GM18517 (cell line): ENCODE measurements around the gene COPS9.

Experiments
- ATAC-seq: cut with Tn5 transposase; IDR thresholded peaks from one replicate; pipeline ENCODE4 v1.9.1; 2021; ENCODE audit warnings: mild to moderate bottlenecking, moderate library complexity; ENCODE audit not compliant: unreplicated experiment

Gene COPS9

DNA sequence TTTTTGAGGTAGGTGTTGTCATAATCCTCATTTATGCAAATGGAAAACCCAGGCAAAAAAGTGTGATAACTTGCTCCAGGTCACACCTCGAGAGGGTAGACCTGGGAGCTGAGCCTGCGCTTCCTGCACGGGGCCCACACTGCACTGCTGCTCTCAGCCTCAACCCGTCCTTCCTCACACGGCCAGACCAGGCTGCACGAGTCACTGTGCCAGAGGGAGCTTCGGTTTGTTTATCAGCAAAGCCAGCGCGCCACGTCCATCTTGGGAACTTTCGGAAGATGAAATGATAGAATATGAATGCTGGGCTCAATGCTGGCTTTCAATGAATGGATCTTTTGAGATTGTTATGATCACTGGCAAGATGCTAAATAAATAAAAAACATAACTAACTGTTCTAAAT, 14.4 kb downstream of the COPS9 start:
- no peak for ATAC-seq

GRCh38 chr2:240121190-240121589, 14.9 kb downstream of the COPS9 start:
- ATAC-seq: no peak

GRCh38 chr2:240114233-240114632, 21.9 kb downstream of the COPS9 start:
- no peak for ATAC-seq

- no peak for ATAC-seq
Measured at GRCh38 chr2:240112914-240113690, 23.0 kb downstream of the COPS9 start.

DNA sequence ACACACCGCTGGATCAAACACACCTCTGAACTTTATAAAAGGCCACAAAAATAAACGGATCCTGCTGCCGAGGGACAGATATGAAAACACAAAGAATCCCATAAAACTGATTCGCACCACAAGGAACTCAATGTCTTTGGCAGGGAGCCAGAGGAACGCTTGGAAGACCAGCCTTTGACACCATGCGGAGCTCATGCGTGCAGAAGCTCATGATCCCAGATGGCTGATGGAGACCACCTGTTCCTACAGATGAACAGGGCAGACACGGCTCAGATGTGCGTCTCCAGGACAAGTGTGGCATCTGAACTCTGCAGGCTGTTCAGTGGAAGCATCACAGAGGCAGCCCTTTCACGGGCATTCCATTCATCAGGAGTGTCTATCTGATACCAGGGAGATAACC, 24.9 kb downstream of the COPS9 start:
- ATAC-seq: no peak

DNA sequence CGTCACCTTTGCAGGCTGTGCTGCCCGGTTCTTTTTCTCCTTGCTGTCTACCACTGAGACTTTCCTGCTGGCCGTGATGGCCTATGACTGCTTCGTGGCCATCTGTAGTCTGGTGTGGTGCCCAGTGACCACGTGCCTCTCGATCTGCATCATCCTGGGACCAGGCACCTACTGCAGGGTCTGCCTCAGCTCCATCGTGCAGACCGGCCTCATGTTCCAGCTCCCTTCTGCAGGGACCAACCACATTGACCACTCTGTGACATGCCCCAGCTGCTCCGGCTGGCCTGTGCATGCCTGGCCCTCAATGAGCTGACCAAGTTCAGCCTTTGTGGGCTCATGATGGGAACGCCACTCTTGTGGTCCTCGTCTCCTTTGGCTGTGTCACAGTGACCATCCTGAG, 26.7 kb downstream of the COPS9 start:
- no peak for ATAC-seq

DNA sequence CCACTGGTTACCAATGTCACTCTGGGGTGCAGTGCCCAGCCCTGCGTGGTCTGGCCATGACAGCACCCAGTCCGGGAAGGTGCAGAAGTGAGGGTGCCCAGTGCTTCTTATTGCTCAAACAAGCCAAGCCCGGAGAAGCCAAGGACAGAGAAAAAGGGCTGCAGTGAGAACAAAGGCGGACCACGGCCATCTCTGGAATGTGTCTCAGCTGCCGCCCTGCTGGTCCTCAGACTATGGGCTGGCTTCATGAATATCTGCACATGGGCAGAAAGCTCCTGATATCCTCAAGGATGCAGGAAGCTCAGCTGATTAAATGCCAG, 28.7 kb downstream of the COPS9 start:
- ATAC-seq: no peak

- ATAC-seq: no peak
Measured at GRCh38 chr2:240106765-240107476, 29.2 kb downstream of the COPS9 start.

- ATAC-seq: no peak
Measured at GRCh38 chr2:240105982-240106381, 30.1 kb downstream of the COPS9 start.

DNA sequence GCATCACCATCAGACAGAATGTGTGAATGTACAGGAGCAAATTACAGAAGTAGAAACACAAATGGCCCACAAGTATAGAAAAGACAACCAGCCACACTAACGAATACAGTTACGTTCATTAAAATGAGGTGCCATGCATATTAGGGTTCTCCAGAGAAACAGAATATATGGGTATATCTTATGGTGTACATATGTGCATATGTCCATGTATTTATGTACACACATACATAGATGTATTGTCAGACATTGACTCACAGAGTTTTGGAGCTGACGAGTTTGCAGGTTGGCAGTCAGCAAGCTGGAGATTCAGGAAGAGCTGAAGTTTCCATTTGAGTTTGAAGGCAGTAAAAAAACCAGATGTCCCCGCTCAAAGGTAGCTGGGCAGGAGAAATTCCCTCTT, 33.0 kb downstream of the COPS9 start:
- no peak for ATAC-seq

DNA sequence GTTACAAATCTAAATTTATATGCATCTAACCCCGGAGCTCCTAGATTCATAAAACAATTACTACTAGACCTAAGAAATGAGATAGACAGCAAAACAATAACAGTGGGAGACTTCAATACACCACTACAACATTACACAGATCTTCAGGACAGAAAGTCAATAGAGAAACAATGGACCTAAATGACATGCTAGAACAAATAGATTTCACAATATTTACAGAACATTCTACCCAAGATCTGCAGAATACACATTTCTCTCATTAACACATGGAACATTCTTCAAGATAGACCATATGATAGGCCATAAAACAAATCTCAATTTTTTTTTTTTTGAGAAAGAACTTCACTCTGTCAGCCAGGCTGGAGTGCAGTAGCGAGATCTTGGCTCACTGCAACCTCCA, 37.8 kb downstream of the COPS9 start:
- no peak for ATAC-seq

DNA sequence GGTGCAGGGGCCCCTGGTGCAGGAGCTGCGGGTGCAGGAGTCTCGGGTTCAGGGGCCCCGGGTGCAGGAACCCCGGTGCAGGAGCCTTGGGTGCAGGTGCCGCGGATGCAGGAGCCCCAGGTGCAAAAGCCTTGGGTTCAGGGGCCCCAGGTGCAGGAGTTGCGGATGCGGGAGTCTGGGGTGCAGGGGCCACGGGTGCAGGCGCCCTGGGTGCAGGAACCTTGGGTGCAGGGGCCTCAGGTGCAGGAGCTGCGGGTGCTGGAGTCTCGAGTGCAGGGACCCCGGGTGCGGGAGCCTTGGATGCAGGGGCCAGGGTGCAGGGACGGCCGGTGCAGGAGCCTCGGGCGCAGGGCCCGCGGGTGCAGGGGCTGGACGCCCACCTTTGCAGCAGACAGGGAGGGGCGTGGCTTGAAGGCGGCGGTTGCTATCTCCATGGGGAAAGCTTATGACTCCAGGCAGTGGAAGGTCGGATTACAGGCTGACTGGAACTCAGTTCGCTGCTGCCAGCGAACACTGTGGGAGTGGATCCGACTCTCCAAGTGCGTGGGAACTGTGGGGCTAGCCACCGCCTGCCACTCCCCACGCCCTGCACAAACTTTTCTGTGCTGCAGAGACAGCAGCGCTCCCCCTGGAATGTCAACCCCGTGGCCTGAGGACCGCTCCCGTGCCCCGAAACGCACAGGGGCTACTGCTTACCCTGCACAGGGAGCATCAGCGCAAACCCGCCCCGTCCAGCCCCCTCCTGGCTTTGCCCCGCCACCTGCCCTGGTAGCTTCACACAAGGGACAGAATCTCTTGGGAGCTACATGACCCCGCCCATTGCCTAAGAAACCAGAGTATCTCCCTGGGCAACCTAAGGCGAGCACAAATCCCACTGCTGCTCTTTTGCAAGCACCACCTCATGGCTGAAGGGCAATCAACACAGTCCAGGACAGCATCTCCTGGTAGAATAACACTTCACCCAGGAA, 40.3 kb downstream of the COPS9 start:
- ATAC-seq: no peak

DNA sequence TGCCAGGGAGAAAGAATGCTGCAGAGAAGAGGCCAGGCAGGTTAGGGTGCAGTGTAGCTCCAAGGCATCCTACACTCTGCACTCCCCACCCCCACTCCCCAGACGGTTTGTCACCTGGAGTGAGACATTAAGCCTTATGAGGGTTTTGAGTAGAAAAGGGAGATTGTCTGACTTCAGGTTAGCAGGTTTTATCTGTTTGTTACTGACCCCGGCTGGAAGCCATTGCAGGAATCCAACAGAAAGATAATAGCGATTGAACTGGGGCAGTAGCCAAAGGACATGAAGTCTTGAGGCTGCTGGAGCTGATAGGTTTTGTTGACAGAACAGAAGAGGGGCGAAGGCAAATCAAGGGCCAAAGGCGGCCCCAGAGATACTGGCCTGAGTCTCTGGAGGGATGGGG, 46.8 kb downstream of the COPS9 start:
- ATAC-seq: no peak

- no peak for ATAC-seq
Measured at GRCh38 chr2:240086563-240086962, 49.5 kb downstream of the COPS9 start.
